Stimulated activated CD8-positive, alpha-beta memory T cell treated with anti-CD3 and anti-CD28 coated beads, Interleukin-4, amount 100 ng/mL, for 24 hours (primary cell): ENCODE measurements around the gene ATP10B.

ENCODE experiments used
- DNase-seq: peaks from one replicate; pipeline ENCODE4 v3.0.0-alpha.2; 2020; ENCODE audit warnings: low read depth

The ATP10B gene

GRCh38 chr5:160635663-160636062, 216.3 kb downstream of the ATP10B start:
- no peak for DNase-seq

DNA sequence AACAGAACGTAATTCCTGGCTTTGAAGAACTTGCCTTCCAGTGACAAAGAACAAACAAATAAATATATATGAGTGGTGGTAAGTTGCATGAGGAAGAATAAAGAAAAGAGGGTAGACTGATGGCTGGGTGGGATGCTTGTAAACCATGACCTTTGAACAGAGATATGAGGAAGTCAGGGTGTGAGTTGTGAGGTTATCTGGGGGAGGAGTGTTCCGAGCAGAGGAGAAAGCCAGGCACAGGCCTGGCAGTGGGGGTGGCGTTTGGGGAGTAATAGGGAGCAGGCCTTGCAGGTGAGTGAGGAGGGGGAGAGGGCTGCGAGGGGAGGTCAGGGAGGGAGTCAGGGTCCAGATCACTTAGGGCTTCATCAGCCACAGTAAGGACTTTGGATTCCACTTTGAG, 217.0 kb downstream of the ATP10B start:
- DNase-seq = no peak

DNA sequence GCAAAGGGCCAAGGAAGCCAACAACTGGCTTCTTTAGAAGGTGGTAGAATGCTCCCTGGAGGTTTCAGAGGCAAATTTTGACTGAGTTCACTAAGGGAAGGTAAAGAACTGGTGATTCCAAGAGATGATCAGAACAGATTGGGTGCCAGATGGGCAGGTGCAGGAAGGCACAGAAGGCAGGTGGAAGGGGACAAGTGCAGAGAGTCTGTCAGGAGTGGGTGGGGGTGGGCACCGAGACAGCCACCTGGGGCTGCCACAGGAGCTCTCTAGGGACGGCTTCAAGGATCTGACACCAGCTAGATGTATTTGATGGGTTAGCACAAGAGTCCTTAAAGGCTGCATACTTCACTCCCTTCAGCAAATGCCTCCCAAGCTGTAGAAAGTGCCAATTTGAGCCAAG, 223.0 kb downstream of the ATP10B start:
- no peak for DNase-seq

GRCh38 chr5:160628619-160628968, 223.4 kb downstream of the ATP10B start:
- no peak for DNase-seq

- DNase-seq = no peak
Measured at GRCh38 chr5:160627921-160628618, 223.9 kb downstream of the ATP10B start.

- DNase-seq = no peak
Measured at GRCh38 chr5:160626322-160626721, 225.7 kb downstream of the ATP10B start.

GRCh38 chr5:160621526-160621925, 230.5 kb downstream of the ATP10B start:
- DNase-seq = no peak

GRCh38 chr5:160620401-160620800, 231.6 kb downstream of the ATP10B start:
- no peak for DNase-seq

- no peak for DNase-seq
Measured at GRCh38 chr5:160619381-160619780, 232.6 kb downstream of the ATP10B start.

GRCh38 chr5:160618286-160618685, 233.7 kb downstream of the ATP10B start:
- no peak for DNase-seq

- DNase-seq = no peak
Measured at GRCh38 chr5:160616712-160617497, 235.1 kb downstream of the ATP10B start.

DNA sequence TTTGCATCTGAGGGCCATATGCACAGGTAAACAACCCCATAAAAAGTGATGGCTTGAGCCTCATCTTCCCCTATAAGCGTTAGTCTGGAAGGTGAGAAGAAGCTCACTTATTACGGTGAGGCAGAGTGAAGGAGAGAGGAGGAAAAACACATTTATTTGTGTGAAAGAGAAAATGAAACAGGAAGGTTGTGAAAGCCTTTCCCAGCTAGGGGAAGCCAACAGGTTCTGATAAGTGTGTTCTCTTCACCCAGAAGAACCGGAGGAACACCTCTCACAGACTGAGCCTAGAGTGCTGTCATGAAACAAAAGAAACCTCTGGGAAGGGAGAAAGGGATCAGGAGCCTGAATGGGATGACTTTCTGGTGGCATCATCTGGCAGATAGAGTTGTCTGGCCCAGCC, 237.9 kb downstream of the ATP10B start:
- no peak for DNase-seq

- no peak for DNase-seq
Measured at GRCh38 chr5:160605266-160605665, 246.7 kb downstream of the ATP10B start.

GRCh38 chr5:160604484-160604883, 247.5 kb downstream of the ATP10B start:
- no peak for DNase-seq

DNA sequence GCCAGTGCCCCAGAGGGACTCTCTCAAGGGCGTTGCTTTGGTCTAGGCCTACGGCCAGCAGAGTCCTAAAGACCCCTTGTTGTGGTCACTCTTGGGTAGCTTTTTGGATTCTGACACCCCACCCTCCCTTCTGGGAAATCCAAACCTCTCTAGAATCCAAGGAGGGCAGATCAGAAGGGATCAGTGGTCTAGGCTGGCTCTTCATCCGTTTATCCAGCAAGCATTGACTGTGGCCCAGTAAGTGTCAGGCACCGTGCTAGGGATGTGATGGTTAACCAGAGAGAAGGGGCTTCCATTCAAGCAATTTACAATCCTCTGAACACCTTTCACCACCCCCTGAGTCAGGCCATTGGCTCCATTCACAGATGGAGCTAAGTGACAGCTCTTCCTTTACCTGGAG, 249.3 kb downstream of the ATP10B start:
- no peak for DNase-seq

- no peak for DNase-seq
Measured at GRCh38 chr5:160601046-160601445, 251.0 kb downstream of the ATP10B start.

DNA sequence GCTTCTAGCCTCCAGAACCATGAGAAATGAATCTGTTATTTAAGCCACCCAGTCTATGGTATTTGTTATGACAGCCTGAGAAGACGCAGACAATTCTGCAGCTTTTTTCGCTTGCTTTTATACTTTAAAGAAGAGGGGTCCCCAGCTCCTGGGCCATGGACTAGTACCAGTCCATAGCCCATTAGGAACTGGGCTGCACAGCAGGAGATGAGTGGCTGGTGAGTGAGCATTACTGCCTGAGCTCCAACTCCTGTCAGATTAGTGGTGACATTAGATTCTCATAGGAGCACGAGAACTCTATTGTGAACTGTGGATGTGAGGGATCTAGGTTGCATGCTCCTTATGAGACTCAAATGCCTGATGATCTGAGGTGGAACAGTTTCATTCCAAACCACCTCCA, 278.7 kb downstream of the ATP10B start:
- DNase-seq = no peak

GRCh38 chr5:160567031-160567705, 284.8 kb downstream of the ATP10B start:
- DNase-seq = no peak

DNA sequence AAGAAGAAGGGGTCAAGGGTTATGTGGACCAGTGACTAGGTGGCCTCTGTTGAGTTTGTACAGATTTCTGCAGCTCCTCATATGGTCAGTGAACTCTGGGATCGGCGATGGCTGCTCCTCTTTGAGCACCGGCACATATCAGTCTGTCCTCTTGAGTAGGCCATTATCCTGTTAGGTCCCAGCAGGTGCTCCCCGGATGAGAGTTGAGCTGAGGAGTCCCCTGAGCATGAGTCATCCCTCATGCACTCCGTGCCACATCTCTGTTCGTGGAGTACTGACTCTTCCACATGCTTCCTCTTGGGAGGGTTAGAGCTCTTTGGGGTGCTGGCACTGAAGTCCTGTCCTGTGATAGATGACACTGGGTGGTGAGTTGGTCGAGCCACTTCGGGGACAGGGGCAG, 286.6 kb downstream of the ATP10B start:
- DNase-seq = no peak

DNA sequence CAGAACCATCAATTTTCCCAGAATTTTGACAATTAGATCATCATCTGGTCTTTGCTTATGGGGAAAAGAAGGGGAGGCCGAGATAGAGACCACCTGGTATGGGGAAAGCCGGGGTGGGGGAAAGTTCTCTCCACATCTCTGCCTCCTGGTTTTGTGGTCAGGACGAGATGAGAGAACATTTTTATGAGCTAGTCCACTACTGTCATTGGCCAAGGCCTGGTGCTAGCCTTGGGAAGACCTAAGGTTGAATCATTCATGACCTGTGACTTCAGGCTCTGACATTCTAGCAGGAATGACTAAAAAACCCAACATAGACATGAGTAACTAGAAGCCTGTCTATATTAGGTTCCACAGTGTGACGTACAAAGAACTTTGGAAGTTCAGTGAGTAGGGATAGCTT, 295.2 kb downstream of the ATP10B start:
- no peak for DNase-seq

DNA sequence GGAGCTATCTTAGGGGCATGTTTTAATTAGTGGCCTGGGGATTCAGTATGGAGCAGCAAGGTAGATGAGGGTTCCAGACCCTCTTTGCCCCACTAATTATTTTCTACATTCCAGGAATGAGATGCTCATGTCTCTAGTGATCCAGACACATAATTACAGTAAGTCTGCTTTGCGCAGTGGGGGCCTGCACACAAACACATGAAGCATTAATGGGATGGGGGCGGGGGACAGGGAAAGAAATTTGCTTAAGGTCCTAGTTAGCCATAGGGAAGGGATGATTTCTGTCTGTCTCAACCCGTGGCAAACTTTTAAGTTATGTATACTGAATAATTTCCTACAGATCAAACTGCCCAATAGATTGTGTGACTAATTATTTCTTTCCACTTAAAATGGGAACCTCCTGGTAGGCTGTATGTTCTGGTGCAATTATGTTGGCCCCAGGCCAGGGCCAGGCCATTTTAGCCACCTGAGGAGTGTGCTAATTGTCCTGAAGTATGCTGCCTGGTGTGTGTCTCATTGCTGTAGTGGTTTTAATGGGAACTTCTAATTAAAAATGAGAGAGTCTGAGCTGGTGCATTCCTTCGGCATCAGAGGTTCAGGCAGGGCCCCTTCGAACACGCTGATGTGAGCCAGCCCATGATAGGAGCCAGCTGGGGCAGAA, 295.9 kb downstream of the ATP10B start:
- no peak for DNase-seq

DNA sequence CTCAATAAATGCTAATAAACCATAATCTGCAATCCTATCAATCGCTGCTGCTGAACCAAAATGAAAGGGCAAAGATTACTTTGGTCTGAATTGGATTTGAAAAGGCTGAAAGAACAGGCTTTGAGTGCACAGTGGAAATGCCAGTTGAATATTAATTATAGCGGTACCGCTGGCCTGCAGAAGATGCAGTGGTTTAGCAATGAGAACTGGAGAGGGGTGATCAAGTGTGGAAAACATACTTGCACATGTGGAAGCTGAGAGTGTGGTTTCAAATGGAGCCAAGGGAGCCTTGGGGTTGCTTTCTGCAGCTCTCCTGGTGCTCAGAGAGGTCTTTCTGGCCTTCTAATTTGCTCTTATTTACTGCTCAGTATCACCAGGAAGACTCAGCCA, 296.4 kb downstream of the ATP10B start:
- no peak for DNase-seq

DNA sequence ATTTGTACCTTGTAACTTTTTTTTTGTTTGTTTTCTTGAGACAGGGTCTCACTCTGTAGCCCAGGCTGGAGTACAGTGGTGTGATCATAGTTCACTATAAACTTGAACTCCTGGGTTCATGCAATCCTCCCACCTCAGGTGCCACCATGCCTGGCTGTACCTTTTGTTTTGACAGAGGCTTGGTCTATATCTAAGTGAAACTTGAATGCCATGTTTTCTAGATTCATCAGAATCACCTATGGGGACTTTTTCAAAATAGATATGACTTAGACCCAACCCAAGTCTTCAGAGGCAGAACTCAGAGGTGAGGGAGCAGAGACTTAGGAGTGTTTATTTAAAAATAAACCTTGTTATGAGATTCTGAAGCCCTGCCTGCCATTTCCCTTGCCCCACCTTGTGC, 301.9 kb downstream of the ATP10B start:
- no peak for DNase-seq
